ENCODE measurements around the gene TRPC1.

GRCh38 chr3:142852009-142852408 lies 128.2 kb downstream of the TRPC1 start:
- TF ChIP-seq EZH2 (IDR thresholded peaks at IDR 0.05; ENCODE audit: insufficient read depth, poor library complexity, severe bottlenecking), result no peak
- no peak for TF ChIP-seq EZH2phosphoT487 (IDR thresholded peaks at IDR 0.05; ENCODE audit: insufficient read depth, low read depth)
